ENCODE data around the gene FAIM2.

The FAIM2 gene

GRCh38 chr12:49917166-49917787, 13.6 kb upstream of the FAIM2 start:
- DNase-seq (ENCODE audit: low spot score) = no peak

GRCh38 chr12:49916129-49916919, 12.6 kb upstream of the FAIM2 start:
- no peak for DNase-seq (ENCODE audit: low spot score)

GRCh38 chr12:49912345-49913255, 8.9 kb upstream of the FAIM2 start:
- DNase-seq (ENCODE audit: low spot score) = no peak

GRCh38 chr12:49911213-49911605, 7.5 kb upstream of the FAIM2 start:
- DNase-seq (ENCODE audit: low spot score) = no peak

GRCh38 chr12:49910331-49911212, 6.9 kb upstream of the FAIM2 start:
- no peak for DNase-seq (ENCODE audit: low spot score)

GRCh38 chr12:49909826-49910225, 6.1 kb upstream of the FAIM2 start:
- no peak for DNase-seq (ENCODE audit: low spot score)

GRCh38 chr12:49909356-49909755, 5.7 kb upstream of the FAIM2 start:
- DNase-seq (ENCODE audit: low spot score) = no peak

- DNase-seq (ENCODE audit: low spot score) = no peak
Measured at GRCh38 chr12:49907352-49907751, 3.7 kb upstream of the FAIM2 start.

- no peak for DNase-seq (ENCODE audit: low spot score)
Measured at GRCh38 chr12:49905718-49906314, 2.1 kb upstream of the FAIM2 start.

GRCh38 chr12:49904601-49905000, 901 bp upstream of the FAIM2 start:
- DNase-seq (ENCODE audit: low spot score) = no peak

GRCh38 chr12:49903351-49903699, 375 bp downstream of the FAIM2 start:
- DNase-seq (ENCODE audit: low spot score) = no peak

- no peak for DNase-seq (ENCODE audit: low spot score)
Measured at GRCh38 chr12:49902399-49903350, 1.0 kb downstream of the FAIM2 start.

GRCh38 chr12:49901986-49902385, 1.7 kb downstream of the FAIM2 start:
- no peak for DNase-seq (ENCODE audit: low spot score)

- DNase-seq (ENCODE audit: low spot score) = no peak
Measured at GRCh38 chr12:49901026-49901425, 2.7 kb downstream of the FAIM2 start.

GRCh38 chr12:49900371-49900770, 3.3 kb downstream of the FAIM2 start:
- DNase-seq (ENCODE audit: low spot score) = no peak

GRCh38 chr12:49899921-49900320, 3.8 kb downstream of the FAIM2 start:
- no peak for DNase-seq (ENCODE audit: low spot score)

GRCh38 chr12:49899286-49899843, 4.3 kb downstream of the FAIM2 start:
- DNase-seq (ENCODE audit: low spot score) = no peak

GRCh38 chr12:49897276-49897675, 6.4 kb downstream of the FAIM2 start:
- DNase-seq (ENCODE audit: low spot score) = no peak

- DNase-seq (ENCODE audit: low spot score) = no peak
Measured at GRCh38 chr12:49895773-49896172, 7.9 kb downstream of the FAIM2 start.

GRCh38 chr12:49894751-49895148, 8.9 kb downstream of the FAIM2 start:
- DNase-seq (ENCODE audit: low spot score) = no peak
